Measurements from ENCODE around the gene CD22.

CD22 gene

GRCh38 chr19:35314031-35314430 lies 15.0 kb upstream of the CD22 start:
- DNase-seq: no peak

- DNase-seq: no peak
These were observed 14.0 kb upstream of the CD22 start for GRCh38 chr19:35314858-35315470.

GRCh38 chr19:35315883-35316282 lies 13.1 kb upstream of the CD22 start:
- no peak for DNase-seq

- DNase-seq: no peak
These were observed 12.4 kb upstream of the CD22 start for GRCh38 chr19:35316560-35316959.

- DNase-seq: peak in 1 of 14 donors; percentile 19
These were observed 11.4 kb upstream of the CD22 start for GRCh38 chr19:35317464-35318043.

GRCh38 chr19:35318679-35319448 lies 10.1 kb upstream of the CD22 start:
- peak in 11 of 14 donors; percentile 42 to 97 (median 67) for DNase-seq

- no peak for DNase-seq
These were observed 8.8 kb upstream of the CD22 start for GRCh38 chr19:35320065-35320713.

GRCh38 chr19:35321291-35321690 lies 7.7 kb upstream of the CD22 start:
- DNase-seq: no peak

GRCh38 chr19:35322014-35322413 lies 7.0 kb upstream of the CD22 start:
- no peak for DNase-seq

- DNase-seq: no peak
These were observed 1.3 kb upstream of the CD22 start for GRCh38 chr19:35327642-35328041.

GRCh38 chr19:35329323-35329722 lies 336 bp downstream of the CD22 start:
- DNase-seq: no peak

GRCh38 chr19:35330475-35330874 lies 1.5 kb downstream of the CD22 start:
- DNase-seq: no peak

- DNase-seq: no peak
These were observed 2.7 kb downstream of the CD22 start for GRCh38 chr19:35331551-35332214.

GRCh38 chr19:35332817-35333216 lies 3.8 kb downstream of the CD22 start:
- no peak for DNase-seq

GRCh38 chr19:35334144-35334753 lies 5.3 kb downstream of the CD22 start:
- no peak for DNase-seq

- no peak for DNase-seq
These were observed 7.4 kb downstream of the CD22 start for GRCh38 chr19:35336166-35336955.

GRCh38 chr19:35337097-35337983 lies 8.4 kb downstream of the CD22 start:
- no peak for DNase-seq

- DNase-seq: no peak
These were observed 9.0 kb downstream of the CD22 start for GRCh38 chr19:35337984-35338296.

- no peak for DNase-seq
These were observed 11.4 kb downstream of the CD22 start for GRCh38 chr19:35340431-35340830.

GRCh38 chr19:35341006-35341405 lies 12.0 kb downstream of the CD22 start:
- DNase-seq: no peak

Data from C1 segment of cervical spinal cord (tissue), 14 donors.